Stimulated activated naive CD8-positive, alpha-beta T cell treated with anti-CD3 and anti-CD28 coated beads, Interleukin-15, amount 100 ng/mL, for 72 hours (primary cell): ENCODE measurements around the gene MTOR.
"Not testable (repeated sequence)": the region's sequence is repeated elsewhere in the genome, so short reads cannot be mapped to it uniquely, and the experiment has no call there.

Experiments used
- ATAC-seq: fragments of 150-1000 bp; cut with Tn5 transposase; 2 replicates; pipeline ENCODE4 v1.10.0; 2021; ENCODE audit warnings: mild to moderate bottlenecking, moderate library complexity
- DNase-seq, 2 donors: peaks; one replicate each; pipeline ENCODE4 v3.0.0; 2021 to 2022
- H3K27ac Mint-ChIP-seq, 2 donors: one replicate each; pipeline ENCODE4 v1.8.0; 2022; ENCODE audit warnings: mild to moderate bottlenecking in 2 of 2, mixed read lengths in 2 of 2, moderate library complexity in 2 of 2
- H3K27me3 Mint-ChIP-seq: one replicate; pipeline ENCODE4 v1.8.0; 2022; ENCODE audit warnings: mixed read lengths
- H3K4me1 Mint-ChIP-seq: one replicate; pipeline ENCODE4 v1.8.0; 2022; ENCODE audit warnings: mild to moderate bottlenecking, mixed read lengths
- H3K4me3 Mint-ChIP-seq, 2 donors: one replicate each; pipeline ENCODE4 v1.8.0; 2022; ENCODE audit warnings: mild to moderate bottlenecking in 2 of 2, mixed read lengths in 2 of 2, moderate library complexity in 1 of 2
- H3K9me3 Mint-ChIP-seq, 2 donors: one replicate each; pipeline ENCODE4 v1.8.0; 2022; ENCODE audit warnings: mixed read lengths in 2 of 2

Gene MTOR

GRCh38 chr1:11187494-11187893, 74.9 kb downstream of the MTOR start:
- no peak for DNase-seq
- Mint-ChIP-seq H3K9me3 (no peaks in the 10 kb centered on the region), H3K4me3 (no peak overlapping the region), H3K27me3 (no peaks in the 10 kb centered on the region), H3K27ac (no peak overlapping the region), H3K4me1 (no peaks in the 10 kb centered on the region)
- no peak for ATAC-seq

- no peak overlapping the region for H3K4me3 Mint-ChIP-seq
- ATAC-seq = no peak
- no peak overlapping the region for H3K27ac Mint-ChIP-seq
- no peaks in the 10 kb centered on the region for H3K4me1 Mint-ChIP-seq
- H3K9me3 Mint-ChIP-seq = no peaks in the 10 kb centered on the region
- H3K27me3 Mint-ChIP-seq = no peaks in the 10 kb centered on the region
- no peak for DNase-seq
Measured at GRCh38 chr1:11187000-11187399, 75.4 kb downstream of the MTOR start.

DNA sequence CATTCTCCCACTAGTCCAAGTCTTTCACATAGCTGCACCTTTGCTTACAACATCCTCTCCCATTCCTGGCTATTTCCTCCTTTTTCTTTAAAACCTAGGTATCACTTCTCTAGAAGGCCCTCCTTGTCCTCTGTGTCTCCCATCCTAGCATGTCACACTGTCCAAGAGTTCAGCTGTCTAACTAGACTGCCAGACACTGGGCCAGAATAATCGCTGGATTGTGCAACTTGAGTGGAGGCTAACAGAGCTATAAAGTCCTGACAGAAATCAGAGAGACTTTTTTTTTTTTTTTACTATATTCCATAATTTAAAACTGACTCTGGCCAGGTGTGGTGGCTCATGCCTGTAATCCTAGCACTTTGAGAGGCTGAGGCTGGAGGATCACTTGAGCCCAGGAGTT, 77.4 kb downstream of the MTOR start:
- H3K27ac Mint-ChIP-seq = no peak overlapping the region

GRCh38 chr1:11182884-11183283, 79.5 kb downstream of the MTOR start:
- Mint-ChIP-seq H3K27me3 (no peaks in the 10 kb centered on the region), H3K4me1 (no peaks in the 10 kb centered on the region), H3K9me3 (no peaks in the 10 kb centered on the region), H3K4me3 (no peak overlapping the region), H3K27ac (no peak overlapping the region)
- ATAC-seq = no peak
- no peak for DNase-seq

More for the DNA sequence above, 77.4 kb downstream of the MTOR start:
- ATAC-seq (no peak), DNase-seq (no peak)
- Mint-ChIP-seq H3K4me1 (no peaks in the 10 kb centered on the region), H3K9me3 (no peaks in the 10 kb centered on the region), H3K4me3 (no peak overlapping the region), H3K27me3 (no peaks in the 10 kb centered on the region)

DNA sequence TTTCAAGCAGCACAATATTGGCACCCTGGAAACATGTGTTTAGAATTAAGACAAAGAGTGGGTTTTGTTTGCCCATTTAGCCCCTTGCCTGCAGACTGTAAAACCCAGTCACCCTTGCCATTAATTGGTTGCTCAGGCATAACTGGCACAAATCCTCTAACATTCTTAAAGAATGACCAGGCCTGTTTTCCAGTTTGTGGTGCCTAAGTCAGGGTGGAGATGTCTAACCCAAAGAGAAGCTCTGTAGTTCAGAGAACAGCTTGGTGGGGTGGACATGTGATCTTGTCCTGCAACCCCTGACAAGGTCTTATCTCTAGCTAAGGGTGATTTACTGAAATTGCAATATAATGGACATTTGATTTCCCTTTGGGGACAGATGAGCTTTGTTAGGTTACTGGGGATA, 82.0 kb downstream of the MTOR start:
- DNase-seq = no peak
- no peaks in the 10 kb centered on the region for H3K27me3 Mint-ChIP-seq
- no peaks in the 10 kb centered on the region for H3K4me1 Mint-ChIP-seq
- no peak overlapping the region for H3K4me3 Mint-ChIP-seq
- no peak for ATAC-seq
- H3K9me3 Mint-ChIP-seq = no peaks in the 10 kb centered on the region
- H3K27ac Mint-ChIP-seq = peak overlapping the region in 1 of 2 donors; percentile 15

DNA sequence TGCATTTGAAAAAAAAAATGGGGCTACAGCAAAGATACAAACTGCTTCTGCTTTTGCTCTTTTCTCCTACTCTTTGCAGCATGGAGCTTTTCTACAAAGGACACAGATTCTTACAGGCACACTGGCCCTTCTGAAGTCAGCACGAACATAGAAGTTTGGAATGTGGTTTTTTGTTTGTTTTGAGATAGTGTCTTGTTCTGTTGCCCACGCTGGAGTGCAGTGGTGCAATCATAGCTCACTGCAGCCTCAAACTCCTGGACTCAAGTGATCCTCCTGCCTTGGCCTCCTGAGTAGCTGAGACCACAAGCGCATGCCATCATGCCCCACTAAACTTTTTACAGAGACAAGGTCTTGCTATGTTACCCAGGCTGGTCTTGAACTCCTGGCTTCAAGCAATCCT, 82.6 kb downstream of the MTOR start:
- H3K4me1 Mint-ChIP-seq, H3K27me3 Mint-ChIP-seq, H3K27ac Mint-ChIP-seq: not testable (repeated sequence)

DNA sequence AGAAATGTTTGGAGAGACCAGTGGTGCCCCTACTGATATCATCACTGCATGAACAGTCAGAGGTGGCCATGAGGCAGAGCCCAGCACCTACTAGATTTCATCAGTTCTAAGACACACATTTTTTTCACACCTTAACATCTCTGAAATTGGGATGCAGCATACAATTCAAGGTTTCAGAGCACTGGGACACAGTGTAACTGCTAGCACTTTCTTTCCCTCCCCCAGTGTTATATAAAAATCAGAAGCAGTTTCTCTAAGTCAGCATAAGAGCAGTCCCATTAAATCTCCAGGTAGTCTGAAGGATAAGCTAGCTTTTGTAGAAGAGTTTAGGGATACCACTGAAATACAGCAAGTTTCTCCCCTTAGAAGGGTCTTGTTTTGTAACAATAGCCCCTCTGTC, 83.2 kb downstream of the MTOR start:
- Mint-ChIP-seq H3K4me1 (no peaks in the 10 kb centered on the region), H3K4me3 (no peak overlapping the region), H3K27ac (no peak overlapping the region), H3K27me3 (no peaks in the 10 kb centered on the region), H3K9me3 (no peaks in the 10 kb centered on the region)
- no peak for ATAC-seq
- DNase-seq = no peak

More for the DNA sequence above, 82.6 kb downstream of the MTOR start:
- DNase-seq, ATAC-seq, H3K4me3 Mint-ChIP-seq, H3K9me3 Mint-ChIP-seq: not testable (repeated sequence)

DNA sequence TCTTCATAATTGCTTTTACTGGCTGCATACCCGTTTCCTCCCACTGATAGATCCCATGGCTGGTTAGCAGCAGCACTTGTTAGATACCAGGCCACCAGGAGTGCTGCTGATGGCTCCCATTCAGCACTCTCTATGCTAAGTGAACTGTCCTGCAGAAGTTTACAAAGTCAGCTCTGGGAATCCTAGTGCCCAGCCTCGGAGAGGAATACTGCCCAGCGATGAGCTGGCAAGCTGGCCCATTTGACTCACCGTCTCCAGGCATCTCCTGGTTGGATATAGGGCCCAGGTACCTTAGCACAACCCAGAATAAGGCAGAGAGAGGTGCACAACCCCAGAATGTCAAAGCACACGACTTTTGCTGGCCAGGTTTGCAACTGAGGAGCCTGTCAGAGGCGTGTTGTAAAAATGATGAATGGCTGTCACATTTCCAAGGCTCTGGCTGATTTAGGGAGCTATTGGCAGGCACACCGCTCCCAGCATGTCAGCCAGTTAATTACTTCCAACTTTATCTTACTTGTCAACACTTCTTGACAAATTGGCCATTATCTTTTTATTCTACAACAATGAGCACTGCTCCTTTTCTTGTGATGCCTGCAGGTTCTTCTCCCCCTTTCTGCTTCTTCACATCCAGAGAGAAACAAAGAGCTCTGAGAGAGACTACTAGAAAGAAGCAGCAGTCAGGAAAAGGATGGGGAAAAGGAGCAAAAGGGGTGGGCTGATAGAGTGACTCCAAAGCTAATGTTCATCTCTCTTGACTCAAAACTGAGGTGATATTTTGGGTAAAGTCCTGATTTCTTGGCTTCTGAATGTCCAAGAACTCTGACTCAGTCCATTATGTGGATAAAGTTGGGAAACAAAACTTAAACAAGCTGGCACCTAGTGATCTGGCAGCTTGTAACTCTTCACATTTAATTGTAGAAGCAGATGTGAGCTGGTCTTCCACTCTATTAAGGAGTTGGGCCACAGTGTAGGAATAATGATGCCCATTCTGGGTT, 84.0 kb downstream of the MTOR start:
- ATAC-seq (no peak), DNase-seq (no peak)
- Mint-ChIP-seq H3K27ac (peak overlapping the region in 1 of 2 donors; percentile 50), H3K9me3 (no peaks in the 10 kb centered on the region), H3K4me1 (no peaks in the 10 kb centered on the region), H3K27me3 (no peaks in the 10 kb centered on the region), H3K4me3 (no peak overlapping the region)

GRCh38 chr1:11176081-11176706, 86.2 kb downstream of the MTOR start:
- Mint-ChIP-seq H3K9me3 (no peaks in the 10 kb centered on the region), H3K27ac (no peak overlapping the region), H3K4me3 (no peak overlapping the region), H3K27me3 (no peaks in the 10 kb centered on the region), H3K4me1 (no peaks in the 10 kb centered on the region)
- DNase-seq (no peak), ATAC-seq (no peak)

DNA sequence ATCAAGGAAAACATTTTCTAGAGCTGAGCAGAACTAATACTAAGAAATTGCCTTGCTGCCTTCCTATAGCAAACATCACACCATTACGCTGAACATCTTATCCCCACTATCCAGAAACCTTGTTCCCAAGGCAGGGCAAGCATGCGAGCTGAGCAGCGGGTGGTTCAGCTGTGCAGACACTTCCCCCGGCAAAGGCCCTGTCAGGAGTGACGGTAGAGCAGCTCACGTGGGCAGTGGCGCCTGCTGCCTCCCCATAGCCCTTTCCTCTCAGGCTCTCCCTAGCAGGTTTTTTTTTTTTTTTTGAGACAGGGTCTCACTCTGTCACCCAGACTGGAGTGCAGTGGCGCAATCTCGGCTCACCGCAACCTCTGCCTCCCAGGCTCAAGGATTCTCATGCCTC, 86.9 kb downstream of the MTOR start:
- ATAC-seq (no peak), DNase-seq (no peak)
- H3K4me1 Mint-ChIP-seq = no peaks in the 10 kb centered on the region
- peak overlapping the region in 1 of 2 donors; percentile 59 for H3K27ac Mint-ChIP-seq
- H3K27me3 Mint-ChIP-seq = no peaks in the 10 kb centered on the region
- no peaks in the 10 kb centered on the region for H3K9me3 Mint-ChIP-seq
- no peak overlapping the region for H3K4me3 Mint-ChIP-seq

GRCh38 chr1:11174261-11174942, 87.9 kb downstream of the MTOR start:
- ATAC-seq = no peak
- no peaks in the 10 kb centered on the region for H3K4me1 Mint-ChIP-seq
- no peaks in the 10 kb centered on the region for H3K27me3 Mint-ChIP-seq
- no peak overlapping the region for H3K4me3 Mint-ChIP-seq
- no peak overlapping the region for H3K27ac Mint-ChIP-seq
- DNase-seq = no peak
- H3K9me3 Mint-ChIP-seq = no peaks in the 10 kb centered on the region

- no peaks in the 10 kb centered on the region for H3K4me1 Mint-ChIP-seq
- no peaks in the 10 kb centered on the region for H3K27me3 Mint-ChIP-seq
- no peak overlapping the region for H3K27ac Mint-ChIP-seq
- no peak overlapping the region for H3K4me3 Mint-ChIP-seq
- no peak for DNase-seq
- ATAC-seq = no peak
- no peaks in the 10 kb centered on the region for H3K9me3 Mint-ChIP-seq
Measured at GRCh38 chr1:11170102-11170501, 92.2 kb downstream of the MTOR start.

GRCh38 chr1:11169202-11169601, 93.1 kb downstream of the MTOR start:
- no peaks in the 10 kb centered on the region for H3K4me1 Mint-ChIP-seq
- H3K27ac Mint-ChIP-seq = no peak overlapping the region
- ATAC-seq (no peak), DNase-seq (no peak)
- H3K9me3 Mint-ChIP-seq = no peaks in the 10 kb centered on the region
- no peaks in the 10 kb centered on the region for H3K27me3 Mint-ChIP-seq
- H3K4me3 Mint-ChIP-seq = no peak overlapping the region

GRCh38 chr1:11168731-11169130, 93.6 kb downstream of the MTOR start:
- no peak for ATAC-seq
- DNase-seq = no peak
- no peaks in the 10 kb centered on the region for H3K4me1 Mint-ChIP-seq
- H3K4me3 Mint-ChIP-seq = no peak overlapping the region
- H3K27me3 Mint-ChIP-seq = no peaks in the 10 kb centered on the region
- H3K9me3 Mint-ChIP-seq = no peaks in the 10 kb centered on the region
- H3K27ac Mint-ChIP-seq = peak overlapping the region in 1 of 2 donors; percentile 71

DNA sequence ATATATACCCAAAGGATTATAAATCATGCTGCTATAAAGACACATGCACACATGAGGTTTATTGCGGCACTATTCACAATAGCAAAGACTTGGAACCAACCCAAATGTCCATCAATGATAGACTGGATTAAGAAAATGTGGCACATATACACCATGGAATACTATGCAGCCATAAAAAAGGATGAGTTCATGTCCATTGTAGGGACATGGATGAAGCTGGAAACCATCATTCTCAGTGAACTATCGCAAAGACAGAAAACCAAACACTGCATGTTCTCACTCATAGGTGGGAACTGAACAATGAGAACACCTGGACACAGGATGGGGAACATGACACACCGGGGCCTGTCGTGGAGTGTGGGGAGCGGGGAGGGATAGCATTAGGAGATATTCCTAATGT, 95.6 kb downstream of the MTOR start:
- H3K27ac Mint-ChIP-seq, H3K4me3 Mint-ChIP-seq, H3K4me1 Mint-ChIP-seq, H3K9me3 Mint-ChIP-seq, ATAC-seq, DNase-seq, H3K27me3 Mint-ChIP-seq: not testable (repeated sequence)

DNA sequence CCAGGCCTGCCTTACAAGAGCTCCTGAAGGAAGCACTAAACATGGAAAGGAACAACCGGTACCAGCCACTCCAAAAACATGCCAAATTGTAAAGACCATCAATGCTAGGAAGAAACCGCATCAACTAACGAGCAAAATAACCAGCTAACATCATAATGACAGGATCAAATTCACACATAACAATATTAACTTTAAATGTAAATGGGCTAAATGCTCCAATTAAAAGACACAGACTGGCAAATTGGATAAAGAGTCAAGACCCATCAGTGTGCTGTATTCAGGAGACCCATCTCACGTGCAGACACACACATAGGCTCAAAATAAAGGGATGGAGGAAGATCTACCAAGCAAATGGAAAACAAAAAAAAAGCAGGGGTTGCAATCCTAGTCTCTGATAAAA, 99.6 kb downstream of the MTOR start:
- not testable (repeated sequence) for H3K9me3 Mint-ChIP-seq, H3K4me1 Mint-ChIP-seq, H3K27me3 Mint-ChIP-seq, DNase-seq, H3K27ac Mint-ChIP-seq, H3K4me3 Mint-ChIP-seq, ATAC-seq
